Astrocyte (in vitro differentiated cells and primary cell): Measurements from ENCODE around the gene ZNF276.

Experiments
- CTCF ChIP-seq: IDR thresholded peaks from 2 replicates; pipeline ENCODE4 v1.5.1; 2011; ENCODE audit warnings: low read depth, mild to moderate bottlenecking, inconsistent platforms, low read length, moderate library complexity; ENCODE audit not compliant: insufficient read depth
- EZH2 ChIP-seq: IDR thresholded peaks from 2 replicates; pipeline ENCODE4 v1.6.1; 2012; ENCODE audit warnings: mild to moderate bottlenecking, low read length, inconsistent platforms; ENCODE audit not compliant: insufficient read depth

GRCh38 chr16:89691986-89692569, 29.3 kb upstream of the ZNF276 start:
- TF ChIP-seq EZH2: no peak
- TF ChIP-seq CTCF: no peak
